Activated CD8-positive, alpha-beta T cell treated with anti-CD3 and anti-CD28 coated beads, Interleukin-2, amount 10 ng/mL, durations not matched to agents 7 days and 5 days (primary cell): ENCODE measurements around the gene DPP6. TPM values are rescaled to one million over a fixed set of nuclear protein-coding genes. Genes with fewer than 3 reads are reported as not detected.

ENCODE experiments used
- ATAC-seq: fragments of 150-1000 bp; cut with Tn5 transposase; one replicate; pipeline ENCODE4 v1.10.0; 2021; ENCODE audit warnings: moderate library complexity
- CTCF ChIA-PET: fragments of 350-600 bp; sonication (Branson Sonifier 250); formaldehyde crosslinking; loops from one replicate; lab custom pipeline; 2021; ENCODE audit warnings: antibody characterized with exemption; lab: Charles Lee
- POLR2A ChIA-PET: fragments of 350-600 bp; sonication (Branson Sonifier 250); formaldehyde crosslinking; loops from one replicate; lab custom pipeline; 2021; ENCODE audit warnings: antibody characterized with exemption; lab: Charles Lee
- DNase-seq: peaks from one replicate; pipeline ENCODE4 v3.0.0-alpha.2; 2020
- H3K27ac Mint-ChIP-seq: one replicate; pipeline ENCODE4 v1.8.0; 2021; ENCODE audit warnings: mild to moderate bottlenecking, mixed read lengths
- H3K27me3 Mint-ChIP-seq: one replicate; pipeline ENCODE4 v1.8.0; 2021; ENCODE audit warnings: low read depth, mixed read lengths
- H3K36me3 Mint-ChIP-seq: one replicate; pipeline ENCODE4 v1.8.0; 2021; ENCODE audit warnings: low read depth, mixed read lengths
- H3K4me1 Mint-ChIP-seq: one replicate; pipeline ENCODE4 v1.8.0; 2021; ENCODE audit warnings: low read depth, mixed read lengths
- H3K4me3 Mint-ChIP-seq: one replicate; pipeline ENCODE4 v1.8.0; 2021; ENCODE audit warnings: mild to moderate bottlenecking, mixed read lengths
- H3K9me3 Mint-ChIP-seq: one replicate; pipeline ENCODE4 v1.8.0; 2022; ENCODE audit warnings: mixed read lengths; ENCODE audit not compliant: insufficient read depth
- total RNA-seq, 2 experiments: library from RNA; stranded (reverse); gene quantifications; one replicate each; pipeline ENCODE4 v1.2.3, GENCODE V29; 2021

The DPP6 gene
- total RNA-seq, 2 experiments from 2014 or later = not detected

DNA sequence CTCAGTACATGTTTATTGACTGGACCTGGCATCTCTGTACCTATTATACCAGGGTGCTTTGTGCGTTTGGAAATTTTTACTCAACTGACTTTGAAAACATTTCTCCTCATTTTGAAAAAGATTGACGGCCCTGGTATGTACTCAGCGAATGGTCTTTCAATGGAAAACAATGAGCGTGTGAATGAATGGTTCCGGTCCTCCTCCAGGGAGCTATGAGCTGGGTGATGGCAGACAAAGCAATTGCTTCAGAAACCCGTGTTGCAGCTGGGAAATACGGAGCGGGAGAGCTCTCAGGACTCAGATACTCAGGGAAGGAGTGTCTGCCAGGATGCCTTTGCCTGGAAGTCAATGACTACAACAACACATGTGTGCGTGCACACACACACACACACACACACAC is 824.8 kb downstream of the DPP6 start:
- Mint-ChIP-seq H3K27ac (no peak overlapping the region), H3K9me3 (no peaks in the 10 kb centered on the region), H3K4me1 (no peaks in the 10 kb centered on the region), H3K36me3 (no peaks in the 10 kb centered on the region), H3K27me3 (no peaks in the 10 kb centered on the region), H3K4me3 (no peak overlapping the region)
- ChIA-PET POLR2A (no interaction called here), CTCF (no interaction called here)
- DNase-seq = no peak
- ATAC-seq = no peak

DNA sequence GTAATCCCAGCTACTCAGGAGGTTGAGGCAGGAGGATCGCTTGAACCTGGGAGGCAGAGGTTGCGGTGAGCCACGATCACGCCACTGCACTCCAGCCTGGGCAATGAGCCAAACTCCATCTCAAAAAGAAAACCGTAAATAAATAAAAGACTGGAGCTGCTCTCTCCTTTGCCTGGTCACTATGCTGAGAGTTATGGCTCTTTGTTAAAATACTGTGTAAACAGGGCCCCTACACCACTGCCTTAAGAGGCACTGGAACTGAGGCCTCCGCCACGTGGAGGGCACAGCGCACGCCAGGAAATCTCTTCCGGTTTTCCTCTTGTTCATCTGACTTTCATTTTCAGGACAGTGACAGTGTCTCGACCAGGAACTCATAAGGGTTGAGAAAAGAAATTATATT is 827.4 kb downstream of the DPP6 start:
- no peaks in the 10 kb centered on the region for H3K27me3 Mint-ChIP-seq
- ChIA-PET POLR2A (no interaction called here), CTCF (no interaction called here)
- DNase-seq = no peak
- no peak for ATAC-seq
- no peaks in the 10 kb centered on the region for H3K36me3 Mint-ChIP-seq
- H3K9me3 Mint-ChIP-seq = no peaks in the 10 kb centered on the region
- no peak overlapping the region for H3K27ac Mint-ChIP-seq
- no peaks in the 10 kb centered on the region for H3K4me1 Mint-ChIP-seq
- H3K4me3 Mint-ChIP-seq = no peak overlapping the region

DNA sequence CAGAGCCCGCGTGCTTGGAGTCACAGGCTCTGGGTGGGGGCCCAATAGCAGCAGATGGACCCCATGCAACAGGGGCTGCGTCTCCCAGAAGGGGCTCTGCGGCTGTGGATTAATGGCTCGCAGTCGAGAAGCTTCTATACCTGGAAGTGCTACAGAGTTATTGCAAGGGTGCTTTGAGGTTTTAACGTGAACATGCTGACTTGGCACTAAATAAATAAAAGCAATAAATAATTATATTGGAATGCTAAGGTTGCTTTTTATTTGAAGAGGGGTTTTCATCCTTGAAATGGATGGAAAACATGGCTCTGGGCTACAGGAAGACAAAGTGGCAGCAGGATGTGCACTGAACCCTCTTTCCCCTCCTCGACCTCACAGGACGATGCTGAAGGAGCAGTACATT is 828.3 kb downstream of the DPP6 start:
- Mint-ChIP-seq H3K36me3 (no peaks in the 10 kb centered on the region), H3K27me3 (no peaks in the 10 kb centered on the region), H3K27ac (no peak overlapping the region), H3K9me3 (no peaks in the 10 kb centered on the region), H3K4me1 (no peaks in the 10 kb centered on the region), H3K4me3 (no peak overlapping the region)
- ChIA-PET CTCF (no interaction called here), POLR2A (no interaction called here)
- ATAC-seq (no peak), DNase-seq (no peak)

DNA sequence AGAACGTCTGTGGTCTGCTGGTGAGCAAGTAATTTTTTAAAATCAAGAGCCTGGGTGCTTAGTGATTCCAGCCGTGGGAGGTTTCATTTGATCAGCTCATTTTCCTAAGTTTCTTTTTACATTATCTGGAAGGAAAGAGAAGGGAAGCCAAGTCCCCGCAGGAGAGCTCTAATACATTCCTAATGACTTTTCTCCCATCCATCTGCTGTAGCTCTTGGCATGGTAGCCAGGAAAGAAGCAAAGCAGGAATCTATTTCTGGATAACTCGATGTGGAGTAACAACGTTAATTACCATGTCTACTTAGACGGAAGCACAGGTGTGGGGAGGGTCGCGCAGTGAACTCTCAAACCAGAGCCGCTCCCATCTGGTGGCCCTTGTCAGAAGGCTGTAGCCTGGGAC is 828.8 kb downstream of the DPP6 start:
- Mint-ChIP-seq H3K27me3 (no peaks in the 10 kb centered on the region), H3K4me1 (no peaks in the 10 kb centered on the region), H3K9me3 (no peaks in the 10 kb centered on the region), H3K27ac (no peak overlapping the region), H3K4me3 (no peak overlapping the region), H3K36me3 (no peaks in the 10 kb centered on the region)
- POLR2A ChIA-PET = no interaction called here
- CTCF ChIA-PET = no interaction called here
- no peak for DNase-seq
- no peak for ATAC-seq

DNA sequence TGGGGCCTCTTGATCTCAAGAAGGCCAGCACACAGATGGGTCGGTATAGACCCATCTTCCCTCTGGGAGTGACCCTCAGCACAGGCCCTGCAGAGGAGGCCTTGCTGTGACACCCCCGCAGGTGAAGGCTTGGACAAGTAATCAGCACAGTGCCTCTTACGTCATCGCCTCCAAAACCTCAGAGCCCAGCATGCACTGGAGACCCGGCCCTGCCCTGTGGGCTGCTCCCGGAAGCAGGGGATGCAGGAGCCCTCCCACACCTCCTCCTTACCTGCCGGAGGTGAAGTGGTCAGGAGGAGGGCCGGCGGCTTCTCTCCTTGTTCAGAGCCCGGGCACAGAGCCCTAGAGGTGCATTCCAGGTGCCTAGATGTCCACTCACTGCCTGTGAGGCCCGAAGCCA is 829.3 kb downstream of the DPP6 start:
- ATAC-seq = no peak
- POLR2A ChIA-PET = no interaction called here
- no peaks in the 10 kb centered on the region for H3K36me3 Mint-ChIP-seq

DNA sequence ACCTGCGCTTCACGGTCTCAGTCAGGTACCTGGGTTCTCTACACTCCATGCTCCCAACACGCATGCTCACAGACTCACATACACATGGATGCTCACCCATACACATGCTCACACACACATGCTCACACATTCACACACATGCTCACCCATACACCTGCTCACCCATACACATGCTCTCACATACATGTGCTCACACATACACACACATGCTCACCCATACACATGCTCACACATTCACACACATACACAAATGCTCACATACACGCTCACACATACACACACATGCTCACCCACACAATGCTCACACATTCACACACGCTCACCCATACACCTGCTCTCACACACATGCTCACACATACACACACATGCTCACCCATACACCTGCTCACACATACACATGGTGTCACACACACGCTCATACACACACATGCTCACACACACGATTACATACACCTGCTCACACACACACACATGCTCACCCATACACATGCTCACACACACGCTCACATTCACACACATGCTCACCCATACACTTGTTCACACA is 830.8 kb downstream of the DPP6 start:
- Mint-ChIP-seq H3K27ac (no peak overlapping the region), H3K4me1 (no peaks in the 10 kb centered on the region), H3K9me3 (no peaks in the 10 kb centered on the region), H3K27me3 (no peaks in the 10 kb centered on the region), H3K4me3 (no peak overlapping the region), H3K36me3 (no peaks in the 10 kb centered on the region)
- ChIA-PET CTCF (no interaction called here), POLR2A (no interaction called here)
- ATAC-seq = no peak
- no peak for DNase-seq

More for the DNA sequence above, 829.3 kb downstream of the DPP6 start:
- H3K4me3 Mint-ChIP-seq = no peak overlapping the region
- no peaks in the 10 kb centered on the region for H3K4me1 Mint-ChIP-seq
- H3K9me3 Mint-ChIP-seq = no peaks in the 10 kb centered on the region
- H3K27ac Mint-ChIP-seq = no peak overlapping the region
- CTCF ChIA-PET = no interaction called here
- no peak for DNase-seq
- no peaks in the 10 kb centered on the region for H3K27me3 Mint-ChIP-seq

DNA sequence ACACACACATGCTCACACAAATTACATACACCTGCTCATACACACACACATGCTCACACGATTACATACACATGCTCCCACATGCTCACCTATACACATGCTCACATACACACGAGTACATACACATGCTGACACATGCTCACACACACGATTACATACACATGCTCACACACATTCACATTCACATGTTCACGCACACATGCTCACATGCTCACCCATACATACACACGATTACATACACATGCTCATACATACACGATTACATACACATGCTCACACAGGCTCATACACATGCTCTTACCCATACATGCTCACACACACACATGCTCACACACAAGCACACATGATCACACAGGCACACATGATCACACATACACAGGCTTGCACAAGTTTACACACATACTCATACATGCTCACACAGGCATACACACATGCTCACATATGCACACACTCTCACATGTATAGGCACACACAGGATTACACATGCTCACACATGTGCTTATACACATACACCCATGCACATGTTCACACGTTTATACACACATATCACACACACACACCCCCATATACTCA is 832.2 kb downstream of the DPP6 start:
- Mint-ChIP-seq H3K27ac (no peak overlapping the region), H3K4me3 (no peak overlapping the region), H3K9me3 (no peaks in the 10 kb centered on the region), H3K27me3 (no peaks in the 10 kb centered on the region), H3K4me1 (no peaks in the 10 kb centered on the region), H3K36me3 (no peaks in the 10 kb centered on the region)
- POLR2A ChIA-PET = no interaction called here
- no peak for DNase-seq
- ATAC-seq = no peak
- CTCF ChIA-PET = no interaction called here

DNA sequence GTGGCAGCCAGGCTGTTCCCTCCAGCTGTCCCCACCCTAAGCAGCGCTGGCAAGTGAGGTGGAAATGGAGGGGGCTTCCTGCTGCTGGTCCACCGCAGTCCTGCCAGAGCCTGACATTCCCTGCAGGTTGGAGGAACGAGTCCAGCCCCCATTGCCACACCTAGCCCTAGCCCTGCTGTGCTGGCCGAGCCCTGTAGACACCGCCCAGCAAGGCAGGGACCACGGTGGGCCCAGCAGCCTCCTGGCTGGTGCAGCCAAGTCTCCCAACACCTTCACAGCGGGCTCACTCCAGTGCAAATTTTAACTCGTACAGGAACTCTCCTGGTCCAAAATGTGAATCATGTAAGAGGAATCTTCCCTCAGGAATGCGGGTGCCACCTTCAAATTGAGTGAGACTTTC is 834.4 kb downstream of the DPP6 start:
- Mint-ChIP-seq H3K36me3 (no peaks in the 10 kb centered on the region), H3K9me3 (no peaks in the 10 kb centered on the region), H3K4me1 (no peaks in the 10 kb centered on the region), H3K4me3 (no peak overlapping the region), H3K27ac (no peak overlapping the region), H3K27me3 (no peaks in the 10 kb centered on the region)
- no peak for DNase-seq
- ChIA-PET CTCF (no interaction called here), POLR2A (no interaction called here)
- ATAC-seq = no peak

DNA sequence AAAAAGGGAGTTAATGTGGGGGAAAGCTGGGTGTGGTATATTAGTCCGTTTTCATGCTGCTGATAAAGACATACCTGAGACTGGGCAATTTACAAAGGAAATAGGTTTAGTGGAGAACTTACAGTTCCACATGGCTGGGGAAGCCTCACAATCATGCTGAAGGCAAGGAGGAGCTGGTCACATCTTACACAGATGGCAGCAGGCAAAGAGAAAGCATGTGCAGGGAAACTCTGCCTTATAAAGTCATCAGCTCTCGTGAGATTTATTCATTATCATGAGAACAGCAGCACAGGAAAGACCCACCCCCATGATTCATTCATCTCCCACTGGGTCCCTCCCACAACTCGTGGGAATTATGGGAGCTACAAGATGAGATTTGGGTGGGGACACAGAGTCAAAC is 836.5 kb downstream of the DPP6 start:
- no peak for DNase-seq
- ChIA-PET CTCF (no interaction called here), POLR2A (no interaction called here)
- no peaks in the 10 kb centered on the region for H3K9me3 Mint-ChIP-seq
- H3K27me3 Mint-ChIP-seq = no peaks in the 10 kb centered on the region
- no peaks in the 10 kb centered on the region for H3K4me1 Mint-ChIP-seq
- H3K4me3 Mint-ChIP-seq = no peak overlapping the region
- no peak overlapping the region for H3K27ac Mint-ChIP-seq
- no peak for ATAC-seq
- H3K36me3 Mint-ChIP-seq = no peaks in the 10 kb centered on the region

DNA sequence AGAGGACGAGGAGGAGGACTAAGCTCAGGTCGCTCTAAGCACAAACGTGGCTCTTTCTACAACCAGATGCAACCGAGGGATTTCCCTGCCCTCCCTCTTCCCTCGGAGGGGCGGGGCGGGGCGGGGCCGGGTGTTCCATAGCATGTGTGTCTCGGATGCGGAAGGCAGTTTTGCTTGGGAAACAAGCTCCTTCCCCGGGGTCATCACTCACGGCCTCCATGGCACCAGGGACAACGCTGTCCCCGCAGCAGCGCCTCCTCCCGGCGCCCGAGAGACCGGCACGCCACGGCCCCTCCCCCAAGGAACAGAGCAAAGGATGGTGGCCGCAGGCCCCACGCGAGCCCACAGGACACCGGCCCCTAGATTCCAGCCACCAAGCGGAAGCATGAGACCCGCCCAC is 840.3 kb downstream of the DPP6 start:
- Mint-ChIP-seq H3K27ac (no peak overlapping the region), H3K9me3 (no peaks in the 10 kb centered on the region), H3K4me1 (no peaks in the 10 kb centered on the region), H3K4me3 (no peak overlapping the region), H3K27me3 (no peaks in the 10 kb centered on the region), H3K36me3 (no peaks in the 10 kb centered on the region)
- no peak for DNase-seq
- ChIA-PET CTCF (no interaction called here), POLR2A (no interaction called here)
- no peak for ATAC-seq

DNA sequence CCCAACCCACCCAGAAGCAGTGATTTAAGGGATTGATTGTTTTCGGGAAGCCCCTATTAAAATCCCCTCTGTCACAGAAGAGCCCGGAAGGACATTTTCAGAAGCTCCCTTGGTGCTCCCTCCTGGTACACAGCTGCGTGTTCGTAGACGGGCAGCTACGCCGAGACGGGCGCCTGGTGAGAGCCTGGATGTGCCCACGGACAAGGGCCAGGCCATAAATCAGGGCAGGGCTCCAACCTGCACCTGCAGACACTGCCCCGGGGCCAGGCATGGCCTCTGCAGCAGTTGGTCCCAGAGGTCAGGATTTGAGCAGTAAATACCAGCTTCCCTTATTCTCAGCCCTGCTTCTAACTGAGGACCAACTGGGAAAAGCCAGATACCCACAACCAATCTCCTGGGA is 843.9 kb downstream of the DPP6 start:
- H3K4me1 Mint-ChIP-seq = no peaks in the 10 kb centered on the region
- no peaks in the 10 kb centered on the region for H3K27me3 Mint-ChIP-seq
- H3K4me3 Mint-ChIP-seq = no peak overlapping the region
- H3K9me3 Mint-ChIP-seq = no peaks in the 10 kb centered on the region
- CTCF ChIA-PET = interaction anchor here (1.0 kb wide), 1 partner anchor 31 kb away, joined by 3 read pairs; no protein-coding TSS in a partner anchor
- no peak overlapping the region for H3K27ac Mint-ChIP-seq
- no peak for DNase-seq
- H3K36me3 Mint-ChIP-seq = no peaks in the 10 kb centered on the region
- POLR2A ChIA-PET = no interaction called here
- no peak for ATAC-seq

DNA sequence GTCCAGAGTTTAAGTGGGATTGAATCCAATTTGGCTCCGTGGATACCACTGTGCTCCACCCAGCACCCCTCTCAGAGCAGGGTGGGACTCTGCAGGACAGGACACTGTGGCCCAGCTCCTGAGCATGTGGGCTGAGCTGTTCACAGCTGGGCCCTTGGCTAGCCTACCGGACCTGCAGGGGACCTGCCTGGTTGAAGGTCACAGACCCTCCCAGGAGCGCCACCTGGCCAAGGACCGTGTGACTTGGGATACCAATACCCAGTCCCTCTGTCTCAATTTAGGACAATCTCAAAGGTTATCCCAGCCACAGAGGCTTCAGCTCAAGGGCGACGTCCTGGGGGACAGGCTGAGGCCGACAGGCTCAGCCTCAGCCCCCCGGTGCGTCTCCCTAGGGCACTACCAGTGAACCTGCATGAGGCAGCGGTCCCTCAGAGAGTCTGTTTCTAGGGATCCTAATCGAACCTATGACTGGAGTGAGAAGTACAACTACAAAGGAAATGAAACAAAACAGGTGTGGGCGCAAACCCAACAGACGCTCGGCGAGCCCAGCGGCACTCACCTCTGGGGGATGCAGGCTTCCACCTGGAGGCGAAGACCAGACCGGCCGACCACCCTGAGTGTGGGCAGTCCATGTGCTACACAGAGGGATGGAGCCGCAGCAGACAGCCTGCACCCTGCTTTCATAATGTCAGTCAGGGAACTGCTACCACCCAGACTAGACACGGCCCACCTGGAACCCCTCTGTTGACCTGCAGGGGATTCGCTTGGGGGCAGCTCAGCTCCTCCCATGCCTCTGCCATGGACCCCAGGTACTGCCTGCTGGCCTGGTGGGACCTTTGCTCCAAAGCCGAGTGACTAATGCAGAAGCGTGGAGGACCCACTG is 847.0 kb downstream of the DPP6 start:
- H3K4me1 Mint-ChIP-seq = no peaks in the 10 kb centered on the region
- no peak for DNase-seq
- no peaks in the 10 kb centered on the region for H3K27me3 Mint-ChIP-seq
- no peak overlapping the region for H3K4me3 Mint-ChIP-seq
- H3K9me3 Mint-ChIP-seq = no peaks in the 10 kb centered on the region
- ATAC-seq = no peak
- ChIA-PET CTCF (no interaction called here), POLR2A (no interaction called here)
- H3K27ac Mint-ChIP-seq = no peak overlapping the region
- H3K36me3 Mint-ChIP-seq = no peaks in the 10 kb centered on the region
